SU-DHL-6 (cell line): ENCODE data around the gene PARVA.

Experiments
- H2AFZ ChIP-seq: fragments of 200-600 bp; sonication (generic); 2 replicates; pipeline ENCODE4 v1.6.1; 2014; ENCODE audit warnings: low read depth, mild to moderate bottlenecking, moderate library complexity, mixed read lengths, antibody characterized with exemption, low read length; ENCODE audit not compliant: severe bottlenecking
- H3F3A ChIP-seq: fragments of 200-600 bp; shearing (Covaris generic); 2 replicates; pipeline ENCODE4 v1.6.0; 2016; ENCODE audit warnings: antibody characterized with exemption, mild to moderate bottlenecking; ENCODE audit not compliant: insufficient read depth
- H3K27ac ChIP-seq: fragments of 200-600 bp; sonication (generic); 2 replicates; pipeline ENCODE4 v1.5.1; 2016; ENCODE audit warnings: low read depth, mild to moderate bottlenecking, low read length, moderate library complexity, mixed read lengths
- H3K27me3 ChIP-seq: fragments of 200-600 bp; sonication (generic), shearing (Covaris generic); 2 replicates; pipeline ENCODE4 v1.6.0; 2014; ENCODE audit warnings: mild to moderate bottlenecking, low read length
- H3K36me3 ChIP-seq: fragments of 200-600 bp; sonication (generic); 2 replicates; pipeline ENCODE4 v1.6.1; 2014; ENCODE audit warnings: mild to moderate bottlenecking, low read length, mixed read lengths
- H3K4me2 ChIP-seq: fragments of 300-600, 200-600 bp; shearing (Covaris generic), sonication (generic); 2 replicates; pipeline ENCODE4 v1.6.0; 2014; ENCODE audit warnings: low read length, low read depth, mild to moderate bottlenecking; ENCODE audit not compliant: poor library complexity, severe bottlenecking
- H3K4me3 ChIP-seq: fragments of 200-600 bp; sonication (generic); 2 replicates; pipeline ENCODE4 v1.5.1; 2014; ENCODE audit warnings: antibody characterized with exemption, low read length, mild to moderate bottlenecking, mixed read lengths; ENCODE audit not compliant: insufficient read depth, poor library complexity, severe bottlenecking
- H3K79me2 ChIP-seq: fragments of 200-600 bp; sonication (generic); 2 replicates; pipeline ENCODE4 v1.6.1; 2014; ENCODE audit warnings: mild to moderate bottlenecking, low read length, moderate library complexity; ENCODE audit not compliant: insufficient read depth
- H3K9ac ChIP-seq: fragments of 200-600 bp; sonication (generic); 2 replicates; pipeline ENCODE4 v1.7.0; 2014; ENCODE audit warnings: mild to moderate bottlenecking, low read length
- H3K9me2 ChIP-seq: fragments of 200-600 bp; sonication (generic); replicated peaks from 2 replicates; pipeline ENCODE4 v1.6.1; 2014; ENCODE audit warnings: low read length; ENCODE audit not compliant: insufficient read depth
- H3K9me3 ChIP-seq: fragments of 200-600 bp; sonication (generic); 2 replicates; pipeline ENCODE4 v1.6.1; 2014; ENCODE audit warnings: low read length, mixed read lengths; ENCODE audit not compliant: insufficient read depth
- H4K20me1 ChIP-seq: fragments of 200-600 bp; sonication (generic); 2 replicates; pipeline ENCODE4 v1.6.1; 2014; ENCODE audit warnings: low read depth, mild to moderate bottlenecking, antibody characterized with exemption, low read length, moderate library complexity, mixed read lengths
- EZH2phosphoT487 ChIP-seq: fragments of 200-600 bp; sonication (generic), shearing (Covaris generic); conservative IDR thresholded peaks from 2 replicates; pipeline ENCODE4 v1.6.1; 2018; ENCODE audit warnings: mild to moderate bottlenecking, antibody characterized with exemption, low read length, moderate library complexity, mixed read lengths
- TF ChIP-seq, protein P1 (sequence below): fragments of 200-600 bp; sonication (generic); IDR thresholded peaks from one replicate; pipeline ENCODE4 v1.5.1; 2017; ENCODE audit warnings: antibody characterized with exemption, mild to moderate bottlenecking, low read length, moderate library complexity; ENCODE audit not compliant: insufficient read depth, poor library complexity, severe bottlenecking

The PARVA gene

DNA sequence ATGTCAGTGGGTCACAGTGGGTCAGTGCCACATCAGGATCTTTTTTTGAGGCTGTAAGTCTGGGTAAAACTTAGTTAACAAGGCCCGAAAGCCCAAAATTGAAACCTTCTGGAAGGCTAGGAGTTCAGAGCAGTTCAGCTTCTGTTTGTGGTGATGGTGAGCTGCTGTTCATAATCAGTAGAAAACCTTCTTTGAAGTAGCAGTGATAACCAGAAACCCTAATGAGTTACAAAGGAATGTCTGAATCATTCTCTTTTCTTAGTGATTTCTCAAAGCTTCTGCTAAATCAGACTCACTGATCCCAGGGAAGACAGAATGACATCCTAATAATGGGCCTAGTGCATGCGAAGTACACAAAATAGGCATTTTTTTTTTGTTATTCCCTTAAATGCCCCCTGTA, 124.7 kb downstream of the PARVA start:
- H3K4me2 ChIP-seq = no peak overlapping the region

DNA sequence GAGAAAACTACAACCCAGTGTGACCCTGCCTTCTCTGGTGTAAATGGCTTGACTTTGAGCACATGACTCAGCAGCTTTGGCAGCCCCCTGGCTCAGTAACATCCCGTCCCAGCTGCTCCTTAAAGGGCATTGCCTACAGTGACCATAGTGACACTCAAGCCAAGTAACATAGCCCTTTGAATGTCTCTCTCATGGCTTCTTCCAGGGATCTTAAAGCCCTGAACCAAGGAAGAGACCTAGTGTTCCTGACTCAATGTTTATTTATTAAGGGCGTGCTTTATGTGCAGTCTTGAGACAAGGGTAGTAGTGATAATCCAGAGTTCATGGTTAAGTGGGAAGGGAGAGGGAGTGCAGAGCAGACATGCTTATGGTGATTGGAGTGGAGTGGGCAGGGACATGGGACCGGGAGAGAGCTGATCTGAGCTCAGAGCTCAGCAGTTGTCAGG, 125.7 kb downstream of the PARVA start:
- H3K4me3 ChIP-seq = no peak overlapping the region
- H3K9ac ChIP-seq = no peak overlapping the region
- no peak overlapping the region for H2AFZ ChIP-seq
- no peak for TF ChIP-seq EZH2phosphoT487
- TF ChIP-seq, protein P1, sequence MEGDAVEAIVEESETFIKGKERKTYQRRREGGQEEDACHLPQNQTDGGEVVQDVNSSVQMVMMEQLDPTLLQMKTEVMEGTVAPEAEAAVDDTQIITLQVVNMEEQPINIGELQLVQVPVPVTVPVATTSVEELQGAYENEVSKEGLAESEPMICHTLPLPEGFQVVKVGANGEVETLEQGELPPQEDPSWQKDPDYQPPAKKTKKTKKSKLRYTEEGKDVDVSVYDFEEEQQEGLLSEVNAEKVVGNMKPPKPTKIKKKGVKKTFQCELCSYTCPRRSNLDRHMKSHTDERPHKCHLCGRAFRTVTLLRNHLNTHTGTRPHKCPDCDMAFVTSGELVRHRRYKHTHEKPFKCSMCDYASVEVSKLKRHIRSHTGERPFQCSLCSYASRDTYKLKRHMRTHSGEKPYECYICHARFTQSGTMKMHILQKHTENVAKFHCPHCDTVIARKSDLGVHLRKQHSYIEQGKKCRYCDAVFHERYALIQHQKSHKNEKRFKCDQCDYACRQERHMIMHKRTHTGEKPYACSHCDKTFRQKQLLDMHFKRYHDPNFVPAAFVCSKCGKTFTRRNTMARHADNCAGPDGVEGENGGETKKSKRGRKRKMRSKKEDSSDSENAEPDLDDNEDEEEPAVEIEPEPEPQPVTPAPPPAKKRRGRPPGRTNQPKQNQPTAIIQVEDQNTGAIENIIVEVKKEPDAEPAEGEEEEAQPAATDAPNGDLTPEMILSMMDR = no peak
- H3K79me2 ChIP-seq = no peaks in the 10 kb centered on the region
- no peaks in the 10 kb centered on the region for H4K20me1 ChIP-seq
- H3K9me3 ChIP-seq = no peaks in the 10 kb centered on the region
- H3K27me3 ChIP-seq = no peaks in the 10 kb centered on the region
- H3F3A ChIP-seq = no peaks in the 10 kb centered on the region
- H3K27ac ChIP-seq = no peak overlapping the region
- H3K9me2 ChIP-seq = no peaks in the 10 kb centered on the region; the same call in 1 of the 2 replicates
- no peaks in the 10 kb centered on the region for H3K36me3 ChIP-seq
- H3K4me2 ChIP-seq = no peak overlapping the region

More for the DNA sequence above, 124.7 kb downstream of the PARVA start:
- Histone ChIP-seq H3F3A (no peaks in the 10 kb centered on the region), H3K4me3 (no peak overlapping the region), H4K20me1 (no peaks in the 10 kb centered on the region), H3K27me3 (no peaks in the 10 kb centered on the region), H3K9ac (no peak overlapping the region), H3K9me2 (no peaks in the 10 kb centered on the region; the same call in 1 of the 2 replicates), H3K27ac (no peak overlapping the region), H3K79me2 (no peaks in the 10 kb centered on the region), H2AFZ (no peak overlapping the region), H3K36me3 (no peaks in the 10 kb centered on the region), H3K9me3 (no peaks in the 10 kb centered on the region)
- TF ChIP-seq, protein P1 = no peak
- no peak for TF ChIP-seq EZH2phosphoT487

DNA sequence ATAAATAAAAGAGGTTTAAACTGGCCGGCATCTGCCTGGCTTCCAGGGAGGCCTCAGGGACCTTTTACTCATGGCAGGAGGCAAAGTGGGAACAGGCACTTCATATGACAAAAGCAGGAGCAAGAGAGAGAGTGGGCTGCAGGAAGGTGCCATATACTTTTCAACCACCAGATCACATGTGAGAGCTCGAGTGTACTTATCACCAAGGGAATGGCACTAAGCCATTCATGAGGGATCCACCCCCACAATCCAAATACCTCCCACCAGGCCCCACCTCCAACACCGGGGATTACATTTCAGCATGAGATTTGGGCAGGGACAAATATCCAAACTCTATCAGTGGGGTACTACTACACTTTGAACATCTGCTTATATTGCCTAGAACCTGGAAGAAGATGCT, 126.5 kb downstream of the PARVA start:
- TF ChIP-seq, protein P1 = no peak
- no peak for TF ChIP-seq EZH2phosphoT487
- H3K27ac ChIP-seq = no peak overlapping the region

More for the DNA sequence above, 126.5 kb downstream of the PARVA start:
- H3K9ac ChIP-seq = no peak overlapping the region
- no peak overlapping the region for H3K4me2 ChIP-seq
- no peaks in the 10 kb centered on the region for H3F3A ChIP-seq
- H3K4me3 ChIP-seq = no peak overlapping the region
- no peaks in the 10 kb centered on the region for H3K79me2 ChIP-seq
- no peaks in the 10 kb centered on the region for H3K9me3 ChIP-seq
- H3K27me3 ChIP-seq = no peaks in the 10 kb centered on the region
- H3K9me2 ChIP-seq = no peaks in the 10 kb centered on the region; the same call in 1 of the 2 replicates
- H4K20me1 ChIP-seq = no peaks in the 10 kb centered on the region
- no peaks in the 10 kb centered on the region for H3K36me3 ChIP-seq
- H2AFZ ChIP-seq = no peak overlapping the region
